GM19238 (cell line): ENCODE measurements around the gene ASTN2.

Source experiments
- DNase-seq: peaks from one replicate; pipeline ENCODE4 v3.0.0; 2011; ENCODE audit warnings: low spot score; ENCODE audit not compliant: insufficient read length

Gene ASTN2

DNA sequence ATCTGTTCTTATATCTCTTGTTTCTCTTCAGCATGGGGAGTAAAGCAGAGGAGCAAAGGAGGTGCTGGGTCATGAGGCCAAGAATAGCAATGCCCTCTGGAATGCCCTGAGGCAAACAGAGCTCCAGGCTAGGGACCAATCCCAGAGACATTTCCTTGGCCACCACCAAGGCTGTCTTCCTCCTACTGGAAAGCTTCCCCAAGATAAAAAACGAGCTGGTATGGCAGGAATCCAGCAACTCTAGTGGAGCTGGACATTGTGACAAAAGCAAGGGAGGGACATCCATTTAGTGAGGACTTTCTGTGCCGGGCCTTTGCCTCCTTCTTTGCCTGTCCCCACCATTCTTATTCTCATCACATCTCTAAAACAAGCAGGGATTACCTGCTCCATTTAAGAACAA is 161.6 kb downstream of the ASTN2 start:
- DNase-seq: no peak

DNA sequence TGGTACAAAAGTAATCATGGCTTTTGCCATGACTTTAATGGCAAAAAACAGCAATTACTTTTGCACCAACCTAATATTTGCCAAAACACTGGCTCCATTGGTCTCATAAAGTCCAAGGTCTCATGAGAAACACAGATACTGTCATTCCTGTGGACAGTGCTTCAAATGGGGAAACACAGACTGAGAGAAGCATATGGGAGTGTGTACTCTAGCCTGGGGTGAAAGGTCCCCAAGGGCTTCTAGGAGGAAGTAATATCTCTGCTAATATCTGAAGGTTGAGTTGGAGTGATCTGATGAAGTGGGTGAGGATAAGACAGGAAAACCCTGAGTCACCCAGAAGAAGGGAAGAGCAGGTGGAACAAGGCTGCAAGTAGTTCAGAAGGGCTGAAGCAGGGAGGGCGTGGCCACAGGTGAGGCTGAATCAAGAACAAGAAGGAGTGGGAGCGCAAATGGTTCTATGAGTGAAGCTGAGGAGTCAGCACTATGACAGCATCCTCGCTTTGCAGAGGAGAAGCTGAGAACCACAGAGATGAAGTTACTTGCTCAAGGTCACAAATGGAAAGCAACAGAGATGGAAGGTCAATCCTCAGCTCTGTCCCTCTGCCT is 164.1 kb downstream of the ASTN2 start:
- DNase-seq: no peak

DNA sequence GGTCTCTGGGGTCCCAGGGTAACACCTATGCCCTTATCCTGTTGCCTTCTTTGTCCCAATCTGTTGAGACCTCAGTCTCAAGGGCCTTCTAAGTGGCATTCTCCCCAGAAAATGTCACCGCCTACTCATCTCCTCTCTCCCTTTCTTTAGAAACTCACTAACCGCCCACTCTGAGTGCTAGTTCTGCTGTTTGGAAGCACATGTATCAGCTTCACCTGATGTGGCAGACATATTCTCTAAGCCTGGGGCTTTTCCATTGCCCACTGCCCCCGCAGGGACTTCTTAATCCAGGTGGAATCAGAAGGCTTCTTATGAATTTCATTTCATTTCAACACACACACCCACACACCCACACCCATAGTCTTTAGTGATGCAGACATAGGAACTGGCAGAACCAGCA is 165.1 kb downstream of the ASTN2 start:
- DNase-seq: no peak

DNA sequence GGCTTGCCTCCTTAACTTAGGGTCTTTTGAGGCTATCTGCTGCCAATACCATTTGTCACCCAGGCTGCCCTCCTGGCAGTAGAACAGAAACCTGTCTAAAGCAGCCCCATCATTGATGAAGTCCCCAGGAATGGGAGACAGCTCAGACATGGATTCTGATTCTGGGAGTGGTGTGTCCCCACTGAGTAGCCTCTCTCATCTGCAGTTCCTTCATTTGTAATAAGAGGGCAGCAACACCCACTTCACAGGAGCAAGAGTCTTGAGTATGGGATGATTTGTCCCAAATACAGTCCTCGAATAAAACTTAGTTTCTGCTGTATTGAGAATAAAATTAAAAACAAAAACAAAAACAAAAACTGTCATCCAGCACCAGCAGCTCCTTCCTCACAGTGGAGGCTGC is 167.6 kb downstream of the ASTN2 start:
- DNase-seq: no peak

DNA sequence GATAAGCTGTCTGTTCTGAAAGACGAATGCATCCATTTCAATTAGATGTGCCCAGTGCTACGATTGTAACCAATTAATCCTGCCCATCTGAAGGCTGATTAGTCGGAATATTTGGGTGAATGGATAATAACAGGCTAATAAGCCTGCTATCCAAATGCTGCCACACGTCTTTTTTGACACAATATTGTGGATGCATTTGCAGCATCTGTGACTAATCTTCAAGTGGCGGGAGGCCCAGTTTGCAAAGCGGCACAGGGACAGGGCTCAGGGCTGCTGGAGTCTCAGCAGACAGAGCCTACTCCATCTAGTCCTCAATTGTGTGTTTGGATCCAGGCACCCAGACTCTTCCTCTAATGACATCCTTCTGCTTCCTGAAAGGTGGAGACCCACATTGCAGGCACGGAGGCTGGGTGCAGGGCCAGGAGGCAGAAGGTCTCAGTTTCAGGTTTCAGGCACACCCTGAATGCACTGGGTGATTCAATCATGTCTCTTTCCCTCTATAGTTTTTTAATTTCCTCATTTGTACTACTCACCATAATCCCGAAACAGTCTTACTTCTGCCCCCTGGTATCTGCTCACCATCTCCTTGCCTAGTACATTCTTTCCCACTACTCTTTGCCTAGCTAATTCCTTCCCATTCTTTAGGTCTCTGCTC is 169.6 kb downstream of the ASTN2 start:
- DNase-seq: no peak

DNA sequence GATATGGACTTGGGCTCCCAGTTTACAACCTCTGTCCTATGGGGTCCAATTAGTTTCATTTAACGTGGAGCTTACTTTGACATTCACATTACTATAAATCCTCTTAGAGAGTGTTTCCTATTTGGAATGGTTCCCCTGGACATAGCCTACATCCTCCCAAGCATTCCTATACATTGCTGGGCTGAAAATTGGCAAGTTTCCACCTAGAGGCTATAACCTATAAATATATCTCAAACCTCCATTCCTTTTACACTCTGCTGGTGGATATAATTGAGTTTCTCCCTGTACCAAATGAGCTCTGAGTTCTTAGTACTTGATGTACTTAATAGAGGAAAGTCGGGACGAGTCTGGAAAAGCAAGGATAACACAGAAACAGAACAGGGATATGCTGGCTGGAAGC is 172.8 kb downstream of the ASTN2 start:
- no peak for DNase-seq

DNA sequence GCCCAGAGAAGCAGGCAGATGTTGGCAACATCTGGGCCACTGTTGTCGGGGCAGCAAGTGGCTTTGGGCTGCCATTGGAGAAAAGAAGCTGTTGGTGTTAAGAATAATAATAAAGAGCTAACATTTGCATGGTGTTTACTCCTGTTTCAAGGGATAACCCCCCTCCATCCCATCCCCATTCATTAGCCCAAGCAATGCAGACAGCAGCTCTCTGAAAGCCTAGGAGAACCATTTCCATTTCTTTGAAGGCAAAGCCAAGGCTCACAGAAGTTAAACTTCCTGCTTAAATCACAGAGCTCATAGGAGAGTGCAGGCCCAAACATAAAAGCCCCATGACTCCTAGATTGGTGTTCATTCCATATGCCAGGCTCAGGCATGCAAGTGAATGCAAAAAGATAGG is 175.4 kb downstream of the ASTN2 start:
- no peak for DNase-seq

DNA sequence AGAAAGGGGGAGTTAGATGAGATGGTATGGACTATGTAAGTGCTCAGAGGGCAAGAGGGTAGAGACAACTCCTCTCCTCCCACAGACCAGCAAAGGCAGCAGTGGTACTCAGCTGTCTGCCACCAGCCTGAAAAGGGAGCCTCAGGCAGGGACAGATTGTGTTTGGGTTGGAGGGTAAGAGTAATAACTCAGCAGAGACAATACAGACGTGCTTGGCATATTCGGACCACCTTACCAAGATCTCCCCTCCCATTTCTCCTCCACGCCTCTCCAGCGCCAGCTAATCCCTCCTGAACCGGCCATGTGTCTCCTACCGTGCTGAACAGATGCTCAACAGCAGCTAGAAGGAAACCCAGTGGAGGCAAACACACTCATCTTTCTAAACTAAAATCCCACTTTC is 180.8 kb downstream of the ASTN2 start:
- no peak for DNase-seq

DNA sequence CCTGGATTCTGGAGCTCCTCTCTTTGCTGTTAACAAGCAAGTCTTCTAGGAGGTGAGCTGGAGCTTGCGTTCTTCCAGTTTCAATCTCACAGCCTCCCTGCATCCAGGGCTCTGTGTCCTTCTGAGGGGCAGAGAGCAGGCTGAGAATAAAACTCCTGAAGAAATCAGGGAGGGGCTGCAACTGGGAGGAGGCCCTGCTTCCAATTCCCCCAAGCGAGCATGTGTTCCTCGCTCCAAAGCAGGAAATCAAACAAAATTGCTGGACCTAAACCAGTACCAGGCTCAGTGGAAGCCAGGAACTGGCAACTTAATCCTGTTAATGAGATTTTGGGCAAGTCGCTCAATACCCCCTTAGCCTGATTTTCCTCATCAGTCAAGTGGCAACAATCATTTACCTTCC is 181.8 kb downstream of the ASTN2 start:
- DNase-seq: no peak

DNA sequence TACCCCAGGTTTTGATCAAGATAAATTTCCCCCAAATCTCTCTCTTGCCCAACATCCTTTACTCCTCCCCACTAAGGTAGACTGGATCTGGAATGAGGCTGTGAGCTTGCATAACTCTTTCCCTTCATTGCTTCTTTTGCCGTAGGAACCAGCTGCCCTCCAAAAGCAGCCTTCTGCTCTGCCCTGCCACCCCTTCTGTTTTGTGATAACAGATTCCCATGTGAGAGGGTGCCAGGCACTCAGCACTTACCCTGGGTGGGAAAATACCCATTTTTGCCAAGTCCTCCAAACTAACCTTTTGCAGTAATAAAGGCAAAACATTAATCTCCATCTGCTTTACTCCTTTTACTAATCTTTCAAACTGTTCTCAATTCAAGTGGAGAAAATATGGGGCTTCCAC is 182.6 kb downstream of the ASTN2 start:
- no peak for DNase-seq

DNA sequence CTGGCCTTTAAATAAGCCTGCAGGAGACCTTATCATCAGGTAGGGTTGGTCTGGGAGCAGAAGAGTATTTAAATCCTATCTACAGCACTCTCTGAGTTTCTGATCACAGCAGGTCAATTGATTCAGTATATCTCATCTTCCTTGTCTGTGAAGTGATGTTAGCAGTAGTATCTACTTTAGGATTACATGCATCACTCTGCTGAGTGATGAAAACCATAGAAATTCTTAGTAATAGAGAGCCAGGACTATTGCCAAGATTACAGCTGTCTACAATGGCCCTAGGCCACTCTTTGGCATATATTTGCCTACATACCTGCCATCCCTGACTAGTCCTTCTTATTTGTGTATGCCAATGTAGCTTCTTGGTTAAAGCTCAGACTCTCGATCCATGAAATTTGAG is 183.8 kb downstream of the ASTN2 start:
- DNase-seq: no peak

DNA sequence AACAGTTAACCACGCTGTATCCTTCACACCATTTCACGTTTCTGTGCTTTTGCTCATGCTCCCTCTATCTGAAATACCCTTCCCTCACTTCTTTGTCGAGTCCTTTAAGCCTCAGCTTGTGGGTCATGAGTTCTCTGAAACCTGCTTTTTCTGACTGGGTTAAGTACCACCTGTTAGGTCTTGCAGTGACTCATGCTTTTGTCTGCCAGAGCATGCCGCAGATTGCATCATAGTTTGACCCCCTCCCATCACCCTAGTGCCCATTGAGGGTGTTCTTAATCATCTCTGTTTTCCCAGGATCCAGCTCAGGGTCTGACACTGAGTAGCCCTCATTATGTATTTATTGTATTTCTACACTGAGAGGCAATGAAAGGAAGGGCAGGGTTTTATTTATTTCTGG is 190.2 kb downstream of the ASTN2 start:
- no peak for DNase-seq

DNA sequence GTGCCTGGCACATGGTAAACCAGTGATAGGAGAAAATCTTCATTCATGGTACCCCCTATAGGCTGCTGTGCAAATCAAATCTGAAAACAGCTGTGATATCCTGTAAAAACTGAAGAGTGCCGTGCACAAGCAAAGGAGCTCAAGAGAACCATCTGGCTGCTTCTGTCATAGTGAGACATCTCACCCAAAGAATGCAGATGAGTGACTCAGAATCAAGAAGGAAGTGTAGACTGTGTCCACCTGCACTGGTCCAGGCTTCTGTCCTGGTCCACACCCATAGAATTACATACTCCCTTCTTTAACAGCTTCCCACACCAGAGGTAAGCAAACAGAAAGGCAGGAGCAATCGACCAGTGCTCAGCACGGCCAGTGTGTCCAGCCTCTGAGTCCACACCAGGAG is 195.9 kb downstream of the ASTN2 start:
- DNase-seq: no peak

DNA sequence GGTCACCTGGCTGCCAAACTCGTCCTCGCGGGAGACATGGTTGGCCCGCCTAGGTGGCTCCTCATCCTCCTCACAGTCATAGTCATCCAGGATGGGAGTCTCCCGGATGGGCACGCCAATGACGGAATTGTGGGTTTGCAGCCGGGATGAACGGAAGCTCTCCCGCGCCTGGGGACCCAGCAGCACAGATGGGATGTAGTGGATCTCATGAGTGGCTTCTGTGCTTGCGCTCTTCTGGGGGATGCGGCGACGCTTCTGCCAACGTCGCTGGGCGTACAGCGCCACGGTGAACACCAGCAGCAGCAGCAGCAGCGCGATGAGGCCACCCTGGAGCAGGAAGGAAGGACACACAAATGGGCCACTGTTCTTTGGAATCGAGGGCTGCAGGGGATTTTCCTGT is 200.4 kb downstream of the ASTN2 start:
- DNase-seq: no peak

DNA sequence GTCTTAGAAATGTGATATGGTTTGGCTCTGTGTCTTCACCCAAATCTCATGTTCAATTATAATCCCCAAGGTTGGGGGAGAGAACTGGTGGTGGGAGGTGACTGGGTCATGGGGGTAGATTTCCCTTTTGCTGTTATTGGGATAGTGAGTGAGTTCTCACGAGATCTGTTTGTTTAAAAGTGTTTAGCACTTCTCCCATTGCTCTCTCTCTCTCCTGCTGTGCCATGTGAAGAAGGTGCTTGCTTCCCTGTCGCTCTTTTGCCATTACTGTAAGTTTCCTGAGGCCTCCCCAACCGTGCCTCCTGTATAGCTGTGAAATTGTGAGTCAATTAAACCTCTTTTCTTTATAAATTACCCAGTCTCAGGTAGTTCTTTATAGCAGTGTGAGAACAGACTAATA is 203.6 kb downstream of the ASTN2 start:
- DNase-seq: no peak

DNA sequence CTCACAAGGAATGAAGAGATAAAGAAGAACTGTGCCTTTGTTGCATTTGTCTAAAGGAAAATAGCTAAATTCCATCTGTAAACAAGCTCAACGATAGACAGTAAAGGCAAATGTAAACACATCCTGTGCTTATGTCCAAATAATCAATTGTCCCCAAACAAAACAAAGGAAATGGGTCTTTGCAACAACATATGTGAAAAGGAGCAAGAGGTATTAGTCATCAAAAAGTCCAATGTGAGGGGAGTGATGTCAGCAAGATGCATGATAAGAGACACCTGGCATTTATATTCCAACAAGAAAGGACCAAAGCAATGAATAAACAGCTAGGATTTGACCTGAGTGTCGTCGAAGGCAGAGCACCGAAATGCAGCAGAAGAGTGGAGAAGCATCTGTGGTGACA is 209.1 kb downstream of the ASTN2 start:
- DNase-seq: no peak

DNA sequence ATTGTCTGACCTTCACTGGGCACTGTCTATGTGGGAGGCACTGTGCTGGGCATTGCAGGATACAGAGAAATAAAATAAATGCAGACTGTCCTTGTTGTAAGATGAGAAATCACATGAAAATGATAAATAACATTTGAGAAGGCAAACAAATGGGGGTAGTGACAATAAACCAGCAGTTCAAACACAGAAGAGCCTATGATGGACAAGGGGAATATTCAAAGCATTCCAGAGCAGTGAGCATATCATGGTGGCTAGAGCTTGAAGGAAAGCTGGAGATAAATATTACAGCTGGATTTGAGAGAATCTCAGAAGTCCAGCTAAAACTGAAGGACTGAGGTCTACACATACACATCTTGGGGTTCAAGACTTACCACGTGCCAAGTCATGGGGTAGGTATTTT is 209.9 kb downstream of the ASTN2 start:
- no peak for DNase-seq

DNA sequence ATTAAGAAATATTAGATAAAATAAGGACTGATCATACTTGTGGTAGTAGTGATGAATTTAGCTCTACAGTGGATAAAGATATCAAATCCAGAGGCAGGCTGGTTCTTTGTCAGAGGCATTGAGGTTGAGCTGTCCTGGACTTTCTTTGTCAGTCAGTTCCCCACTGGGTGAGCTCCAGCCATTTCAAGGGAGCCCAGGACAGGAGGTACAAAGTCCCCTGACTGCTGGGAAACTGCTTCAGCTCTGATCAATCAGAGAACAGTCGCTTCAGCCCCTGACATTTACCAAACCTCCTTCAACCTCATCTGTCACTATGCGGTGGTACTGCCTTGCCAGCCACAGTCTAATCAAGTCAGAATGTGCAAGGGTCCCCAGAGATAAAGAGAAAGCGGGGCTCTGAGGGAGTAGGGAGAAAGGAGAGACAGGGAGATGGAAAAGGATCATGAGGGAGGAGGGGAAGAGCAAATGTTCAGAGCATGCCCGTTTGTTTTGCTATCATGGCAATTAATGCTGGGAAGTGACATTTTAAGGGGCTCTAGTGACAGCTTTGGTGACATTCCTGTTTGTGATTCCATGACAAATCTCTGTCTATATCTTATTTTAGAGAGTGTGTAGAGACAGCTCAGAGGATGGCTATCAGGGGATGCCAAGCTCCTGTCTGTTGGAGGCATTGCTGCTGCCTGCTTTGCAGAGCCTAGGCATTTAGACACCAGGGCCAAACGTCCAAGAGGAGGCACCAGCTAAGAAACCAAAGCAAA is 223.2 kb downstream of the ASTN2 start:
- DNase-seq: no peak

DNA sequence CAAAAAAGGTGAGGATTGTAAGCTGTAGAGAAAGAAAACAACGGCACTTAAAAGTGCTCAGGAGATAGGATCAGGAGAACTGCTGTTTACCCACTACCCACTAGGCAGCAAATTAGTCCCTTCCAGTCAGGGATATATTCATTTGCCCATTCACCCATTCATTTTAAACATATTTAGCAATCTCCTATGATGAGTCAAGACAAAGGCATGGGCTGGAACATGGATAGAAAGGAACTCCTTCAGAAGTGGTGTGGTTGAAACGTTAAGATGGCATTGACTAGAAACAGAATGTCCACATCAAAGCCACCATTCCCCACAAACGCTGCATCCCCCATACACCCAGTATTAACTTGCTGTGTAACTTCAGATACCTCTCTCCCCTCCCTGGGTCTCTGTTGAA is 225.7 kb downstream of the ASTN2 start:
- no peak for DNase-seq

DNA sequence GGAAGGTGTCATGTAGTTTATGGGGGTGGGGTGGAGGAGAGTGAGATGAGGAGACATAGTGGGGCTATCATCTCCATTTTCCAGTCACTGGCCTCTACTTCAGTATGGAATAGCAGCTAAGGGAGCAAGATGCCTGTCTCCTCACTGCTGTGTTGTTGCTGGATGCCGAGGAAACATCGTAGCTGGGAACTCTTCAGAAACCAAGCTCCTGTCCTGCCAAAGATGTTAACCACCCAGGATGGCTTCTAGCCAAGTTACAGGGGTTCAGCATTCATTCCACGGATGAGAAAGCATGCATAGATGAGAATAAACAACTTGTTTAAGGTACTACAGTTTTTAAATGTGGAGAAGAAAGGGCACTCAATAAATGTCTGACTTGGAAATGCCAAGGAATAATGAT is 226.5 kb downstream of the ASTN2 start:
- no peak for DNase-seq

DNA sequence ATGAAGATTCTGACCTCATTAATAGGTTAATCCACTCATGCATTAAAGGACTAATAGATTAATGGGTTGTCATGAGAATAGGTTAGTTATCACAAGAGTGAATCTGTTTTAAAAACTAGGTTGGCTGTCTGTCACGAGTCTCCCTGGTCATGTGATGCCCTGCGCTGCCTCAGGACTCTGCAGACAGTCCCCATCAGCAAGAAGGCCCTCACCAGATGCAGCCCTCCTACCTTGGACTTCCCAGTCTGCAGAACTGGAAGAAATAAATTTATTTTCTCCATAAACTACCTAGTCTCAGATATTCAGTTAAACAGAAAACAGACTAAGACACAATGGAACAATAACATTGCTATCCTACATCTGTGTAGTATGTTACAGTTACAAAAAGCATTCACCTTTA is 227.4 kb downstream of the ASTN2 start:
- no peak for DNase-seq

DNA sequence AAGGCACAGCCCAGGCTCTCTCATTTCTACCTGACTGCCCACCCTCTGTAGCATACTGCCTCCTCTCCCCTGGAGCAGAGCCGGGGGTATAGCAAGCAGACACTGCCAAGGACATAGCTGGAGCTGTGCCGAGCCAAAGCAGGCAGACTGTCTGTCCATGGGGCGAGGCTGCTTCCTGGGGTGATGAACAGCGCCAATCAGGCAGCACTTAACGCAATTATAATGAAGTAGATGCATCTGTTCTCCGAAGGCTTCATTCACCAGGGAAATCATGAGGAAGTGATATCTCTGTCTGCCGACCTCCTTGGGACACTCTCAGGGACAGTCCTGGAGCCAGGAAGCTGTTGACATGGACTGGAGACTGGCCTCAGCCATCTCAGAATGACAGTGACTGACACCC is 230.7 kb downstream of the ASTN2 start:
- no peak for DNase-seq

DNA sequence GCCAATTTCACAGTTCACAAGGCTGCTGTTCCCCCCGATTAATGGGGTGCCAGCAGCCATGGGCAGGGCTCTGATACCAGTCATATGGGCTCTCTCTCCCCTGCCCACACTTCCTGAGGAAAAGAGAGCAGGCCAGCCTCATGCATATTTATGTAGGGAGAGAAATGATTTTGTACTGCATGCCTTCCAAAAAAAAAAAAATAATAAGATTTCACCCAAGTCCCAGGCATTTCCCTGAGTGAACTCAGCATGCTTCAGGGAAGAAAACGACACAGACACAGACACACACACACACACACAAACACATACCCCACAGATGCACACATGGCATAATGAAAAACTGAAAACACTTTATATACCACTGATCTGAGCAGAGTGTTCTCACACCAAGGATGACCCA is 232.8 kb downstream of the ASTN2 start:
- no peak for DNase-seq
